Activated CD4-positive, alpha-beta T cell treated with anti-CD3 and anti-CD28 coated beads, Interleukin-2, amount 50 U/mL, for 24 hours (primary cell): ENCODE data around the gene GDPD1.
"Not testable (repeated sequence)": the region's sequence is repeated elsewhere in the genome, so short reads cannot be mapped to it uniquely, and the experiment has no call there.

Experiments
- DNase-seq, 2 donors: peaks; one replicate each; pipeline ENCODE4 v3.0.0-alpha.2; 2020; ENCODE audit warnings: low read depth in 1 of 2, low spot score in 1 of 2

The GDPD1 gene

DNA sequence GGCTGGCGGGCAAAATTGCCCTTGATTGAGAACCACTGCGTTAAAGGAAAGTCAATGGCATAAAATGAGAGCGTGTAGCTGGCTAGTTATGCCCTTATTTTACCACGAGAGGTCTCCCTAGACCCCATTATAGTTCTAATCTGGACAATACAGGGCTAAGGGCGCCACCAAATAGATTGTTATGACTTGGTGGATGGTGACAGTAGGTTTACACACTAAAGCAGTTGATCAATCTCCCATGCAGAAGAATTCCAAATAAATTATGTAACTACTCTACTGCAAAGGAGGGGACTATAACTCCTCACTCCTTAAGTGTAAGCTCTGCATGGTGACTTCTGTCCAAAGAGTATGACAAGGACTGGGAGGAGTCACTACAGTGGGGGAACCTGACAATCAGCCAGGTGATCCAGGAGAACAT, 90.7 kb downstream of the GDPD1 start:
- DNase-seq, result peak in 1 of 2 donors; percentile 39

- not testable (repeated sequence) for DNase-seq
These were observed 91.2 kb downstream of the GDPD1 start for GRCh38 chr17:59311521-59311920.

- no peak for DNase-seq
These were observed 95.6 kb downstream of the GDPD1 start for GRCh38 chr17:59315866-59316265.
